Measurements from ENCODE around the gene MEGF11.

Gene MEGF11

DNA sequence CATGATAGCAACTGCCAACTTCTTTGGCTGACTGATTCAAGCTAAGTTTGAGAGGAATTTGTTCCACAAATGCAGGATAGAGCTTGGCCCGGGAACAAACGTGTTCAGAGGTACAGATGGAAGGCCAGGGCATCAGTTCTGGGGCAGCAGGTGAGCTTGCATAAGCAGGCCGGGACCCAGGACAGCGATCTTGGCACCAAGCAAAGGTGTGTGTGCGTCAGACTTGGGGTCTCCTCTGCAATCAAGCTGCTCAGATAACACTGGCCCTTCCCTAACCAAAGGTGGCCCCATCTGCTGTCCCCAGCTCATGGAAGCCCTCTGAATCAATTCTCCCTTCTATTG, 155.6 kb downstream of the MEGF11 start:
- Mint-ChIP-seq H3K4me1 (ENCODE audit: low read depth) (no peaks in the 10 kb centered on the region), H3K4me3 (no peak overlapping the region), H3K27me3 (ENCODE audit: low read depth) (peaks cover 4% of the 10 kb centered on the region), H3K9me3 (no peaks in the 10 kb centered on the region), H3K36me3 (ENCODE audit: low read depth) (no peaks in the 10 kb centered on the region), H3K27ac (no peak overlapping the region)
- DNase-seq (ENCODE audit: low spot score), result no peak

DNA sequence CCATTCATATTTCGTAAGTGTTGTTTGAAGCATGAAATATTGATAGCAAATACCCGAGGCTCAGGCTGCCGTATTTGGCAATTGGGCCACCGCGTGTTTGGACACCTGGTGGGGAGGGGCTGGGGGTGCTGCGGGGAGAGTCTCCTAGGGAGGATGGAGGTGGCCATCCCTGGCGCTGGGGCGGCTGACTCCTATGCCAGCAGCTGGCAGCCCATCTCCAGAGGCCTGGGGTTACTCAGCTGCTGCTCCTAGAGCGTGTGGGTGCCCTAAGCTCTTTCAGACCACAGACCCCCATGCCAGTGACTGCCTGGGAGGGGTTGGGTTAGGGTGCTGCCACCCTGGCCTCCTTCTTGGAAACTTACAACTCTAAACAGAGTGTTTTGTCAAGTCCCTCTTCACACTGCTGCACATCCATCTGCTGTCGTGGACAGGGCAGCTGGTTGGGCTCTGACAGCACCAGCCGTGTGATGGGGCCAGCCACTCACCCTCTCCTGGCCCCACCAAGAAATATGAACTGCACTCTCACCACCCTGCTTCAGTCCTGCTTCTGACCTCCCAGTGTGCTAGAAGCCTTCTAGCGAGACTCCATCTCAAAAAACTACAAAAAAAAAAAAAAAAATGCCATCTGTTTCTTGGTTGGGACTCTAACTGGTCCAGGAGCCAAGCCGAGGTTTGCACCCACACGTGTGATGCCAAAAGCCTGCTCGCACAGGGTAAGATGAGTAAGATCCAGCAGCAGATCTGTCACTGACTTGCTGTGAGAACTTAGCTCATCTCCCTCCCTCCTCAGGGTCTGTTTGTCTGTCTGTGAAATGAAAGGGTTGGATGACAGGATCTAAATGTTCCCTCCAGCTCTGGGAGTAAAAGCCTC, 156.2 kb downstream of the MEGF11 start:
- Mint-ChIP-seq H3K36me3 (ENCODE audit: low read depth) (no peaks in the 10 kb centered on the region), H3K4me1 (ENCODE audit: low read depth) (no peaks in the 10 kb centered on the region), H3K9me3 (no peaks in the 10 kb centered on the region), H3K4me3 (no peak overlapping the region), H3K27me3 (ENCODE audit: low read depth) (peaks cover 4% of the 10 kb centered on the region), H3K27ac (no peak overlapping the region)
- DNase-seq (ENCODE audit: low spot score), result no peak

GRCh38 chr15:66096688-66097058, 156.9 kb downstream of the MEGF11 start:
- Mint-ChIP-seq H3K36me3 (ENCODE audit: low read depth) (no peaks in the 10 kb centered on the region), H3K9me3 (no peaks in the 10 kb centered on the region), H3K27me3 (ENCODE audit: low read depth) (peaks cover 4% of the 10 kb centered on the region), H3K4me1 (ENCODE audit: low read depth) (no peaks in the 10 kb centered on the region), H3K27ac (no peak overlapping the region), H3K4me3 (no peak overlapping the region)
- no peak for DNase-seq (ENCODE audit: low spot score)

- H3K27me3 Mint-ChIP-seq (ENCODE audit: low read depth), result peaks cover 5% of the 10 kb centered on the region
- H3K36me3 Mint-ChIP-seq (ENCODE audit: low read depth), result no peaks in the 10 kb centered on the region
Measured at GRCh38 chr15:66095871-66096687, 157.5 kb downstream of the MEGF11 start.

DNA sequence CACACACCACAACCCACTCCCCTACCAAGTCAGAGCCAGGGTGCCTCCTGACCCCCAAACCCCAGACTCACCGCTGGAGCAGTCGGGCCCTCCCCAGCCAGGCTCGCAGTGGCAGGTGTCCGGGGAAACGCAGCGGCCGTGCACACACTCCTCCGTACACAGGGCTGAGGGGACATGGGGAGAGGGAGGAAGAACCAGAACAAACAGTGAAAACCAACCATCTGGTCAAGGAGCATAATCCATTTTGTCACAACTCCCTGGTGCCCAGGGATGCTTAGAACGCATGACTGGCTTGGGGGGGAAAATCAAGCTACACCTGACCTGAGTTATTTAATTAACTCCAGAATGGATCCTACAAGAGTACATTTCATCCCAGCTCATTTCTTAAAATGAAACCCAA, 159.2 kb downstream of the MEGF11 start:
- Mint-ChIP-seq H3K36me3 (ENCODE audit: low read depth) (no peaks in the 10 kb centered on the region), H3K9me3 (no peaks in the 10 kb centered on the region), H3K4me1 (ENCODE audit: low read depth) (no peaks in the 10 kb centered on the region), H3K27me3 (ENCODE audit: low read depth) (peaks cover 11% of the 10 kb centered on the region), H3K27ac (no peak overlapping the region), H3K4me3 (no peak overlapping the region)
- no peak for DNase-seq (ENCODE audit: low spot score)

More at GRCh38 chr15:66095871-66096687, 157.5 kb downstream of the MEGF11 start:
- Mint-ChIP-seq H3K4me3 (no peak overlapping the region), H3K9me3 (no peaks in the 10 kb centered on the region), H3K27ac (no peak overlapping the region), H3K4me1 (ENCODE audit: low read depth) (no peaks in the 10 kb centered on the region)
- DNase-seq (ENCODE audit: low spot score), result no peak

- no peaks in the 10 kb centered on the region for H3K36me3 Mint-ChIP-seq (ENCODE audit: low read depth)
- no peak overlapping the region for H3K27ac Mint-ChIP-seq
- H3K4me3 Mint-ChIP-seq, result no peak overlapping the region
- no peaks in the 10 kb centered on the region for H3K9me3 Mint-ChIP-seq
- peaks cover 18% of the 10 kb centered on the region for H3K27me3 Mint-ChIP-seq (ENCODE audit: low read depth)
- no peak for DNase-seq (ENCODE audit: low spot score)
- no peaks in the 10 kb centered on the region for H3K4me1 Mint-ChIP-seq (ENCODE audit: low read depth)
Measured at GRCh38 chr15:66092053-66093016, 161.2 kb downstream of the MEGF11 start.

DNA sequence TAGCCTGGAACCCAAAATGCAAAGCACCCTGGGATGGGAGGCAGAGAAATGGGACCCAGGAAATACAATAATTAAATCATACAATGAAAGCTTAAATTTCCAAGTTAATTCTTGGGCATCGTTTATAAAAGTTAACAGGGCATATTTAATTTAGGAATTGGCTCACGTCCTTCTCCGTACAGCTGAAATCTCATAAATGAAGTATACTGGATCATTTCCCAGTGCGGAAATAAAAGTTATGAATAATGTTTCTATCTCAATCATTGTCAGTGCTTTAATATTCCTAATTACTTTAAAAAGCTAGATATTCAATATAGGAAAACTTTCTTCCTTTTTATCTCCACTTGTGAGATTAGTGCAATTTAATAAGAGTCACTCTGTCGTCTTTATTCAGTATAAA, 164.0 kb downstream of the MEGF11 start:
- no peaks in the 10 kb centered on the region for H3K4me1 Mint-ChIP-seq (ENCODE audit: low read depth)
- H3K36me3 Mint-ChIP-seq (ENCODE audit: low read depth), result no peaks in the 10 kb centered on the region
- peaks cover 26% of the 10 kb centered on the region for H3K27me3 Mint-ChIP-seq (ENCODE audit: low read depth)
- H3K9me3 Mint-ChIP-seq, result no peaks in the 10 kb centered on the region
- H3K27ac Mint-ChIP-seq, result no peak overlapping the region
- H3K4me3 Mint-ChIP-seq, result no peak overlapping the region
- no peak for DNase-seq (ENCODE audit: low spot score)

- no peak overlapping the region for H3K27ac Mint-ChIP-seq
- H3K4me3 Mint-ChIP-seq, result no peak overlapping the region
- no peaks in the 10 kb centered on the region for H3K4me1 Mint-ChIP-seq (ENCODE audit: low read depth)
- no peak for DNase-seq (ENCODE audit: low spot score)
- H3K9me3 Mint-ChIP-seq, result no peaks in the 10 kb centered on the region
- H3K36me3 Mint-ChIP-seq (ENCODE audit: low read depth), result no peaks in the 10 kb centered on the region
- H3K27me3 Mint-ChIP-seq (ENCODE audit: low read depth), result peaks cover 25% of the 10 kb centered on the region
Measured at GRCh38 chr15:66089049-66089448, 164.5 kb downstream of the MEGF11 start.

- no peaks in the 10 kb centered on the region for H3K9me3 Mint-ChIP-seq
- H3K27me3 Mint-ChIP-seq (ENCODE audit: low read depth), result peaks cover 17% of the 10 kb centered on the region
- no peaks in the 10 kb centered on the region for H3K36me3 Mint-ChIP-seq (ENCODE audit: low read depth)
- no peak overlapping the region for H3K4me3 Mint-ChIP-seq
- DNase-seq (ENCODE audit: low spot score), result no peak
- H3K27ac Mint-ChIP-seq, result no peak overlapping the region
- H3K4me1 Mint-ChIP-seq (ENCODE audit: low read depth), result no peaks in the 10 kb centered on the region
Measured at GRCh38 chr15:66085128-66085527, 168.4 kb downstream of the MEGF11 start.

GRCh38 chr15:66084704-66085103, 168.8 kb downstream of the MEGF11 start:
- Mint-ChIP-seq H3K36me3 (ENCODE audit: low read depth) (no peaks in the 10 kb centered on the region), H3K9me3 (no peaks in the 10 kb centered on the region), H3K27me3 (ENCODE audit: low read depth) (peaks cover 15% of the 10 kb centered on the region), H3K4me3 (no peak overlapping the region), H3K4me1 (ENCODE audit: low read depth) (no peaks in the 10 kb centered on the region), H3K27ac (no peak overlapping the region)
- no peak for DNase-seq (ENCODE audit: low spot score)

DNA sequence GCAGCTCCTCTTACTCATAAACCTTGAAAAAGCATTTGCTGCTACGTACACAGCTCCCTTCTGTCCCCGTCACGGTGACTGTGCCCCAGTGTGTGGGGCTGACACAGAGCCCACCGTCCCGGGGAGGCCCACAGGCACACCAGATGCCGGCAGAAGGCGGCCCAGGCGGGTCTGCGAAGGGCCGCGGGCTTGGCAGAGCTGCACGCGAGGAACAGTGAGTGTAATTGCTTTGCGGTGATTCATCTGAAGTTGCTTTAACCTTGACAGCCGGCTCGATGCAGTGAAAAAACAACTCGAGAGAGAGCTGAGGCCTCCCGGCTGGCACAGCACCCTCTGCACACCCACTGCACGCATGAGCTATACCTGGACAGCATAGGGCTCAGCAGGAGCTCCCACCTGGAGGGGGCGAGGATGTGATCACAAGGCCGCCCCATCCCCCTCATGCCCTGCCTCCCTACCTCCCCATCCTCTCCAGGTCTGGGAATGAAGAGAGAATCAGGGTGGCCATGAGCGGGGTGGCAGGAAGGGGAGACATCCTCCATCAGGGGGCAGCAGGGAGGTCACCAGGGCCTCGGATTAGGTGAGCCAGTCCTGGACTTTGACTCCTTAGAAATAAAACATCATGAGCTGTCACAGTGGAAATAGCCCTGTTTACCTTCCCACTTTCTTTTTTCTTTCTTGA, 172.7 kb downstream of the MEGF11 start:
- Mint-ChIP-seq H3K9me3 (no peaks in the 10 kb centered on the region), H3K36me3 (ENCODE audit: low read depth) (no peaks in the 10 kb centered on the region), H3K4me3 (no peak overlapping the region), H3K27me3 (ENCODE audit: low read depth) (peaks cover 8% of the 10 kb centered on the region), H3K4me1 (ENCODE audit: low read depth) (no peaks in the 10 kb centered on the region), H3K27ac (no peak overlapping the region)
- no peak for DNase-seq (ENCODE audit: low spot score)

DNA sequence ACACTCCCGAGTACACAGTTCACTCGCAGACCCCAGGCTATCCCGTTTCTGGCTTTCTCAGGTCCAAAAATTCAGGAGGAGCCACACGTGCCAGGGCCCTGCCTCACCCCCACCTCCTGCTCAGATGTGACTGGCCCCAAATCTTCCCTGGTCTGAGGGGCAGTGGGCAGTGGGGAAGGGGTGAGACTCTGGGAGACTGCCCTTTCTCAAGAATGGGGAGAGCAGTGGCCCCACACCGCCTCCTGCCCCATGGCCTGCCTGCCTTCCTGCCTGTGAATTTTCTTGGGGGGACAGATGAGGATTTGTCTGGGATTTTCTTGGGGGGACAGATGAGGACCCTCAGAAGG, 174.6 kb downstream of the MEGF11 start:
- no peak overlapping the region for H3K4me3 Mint-ChIP-seq
- no peak overlapping the region for H3K27ac Mint-ChIP-seq
- no peak for DNase-seq (ENCODE audit: low spot score)
- H3K9me3 Mint-ChIP-seq, result no peaks in the 10 kb centered on the region
- no peaks in the 10 kb centered on the region for H3K36me3 Mint-ChIP-seq (ENCODE audit: low read depth)
- no peaks in the 10 kb centered on the region for H3K4me1 Mint-ChIP-seq (ENCODE audit: low read depth)
- peaks cover 8% of the 10 kb centered on the region for H3K27me3 Mint-ChIP-seq (ENCODE audit: low read depth)

DNA sequence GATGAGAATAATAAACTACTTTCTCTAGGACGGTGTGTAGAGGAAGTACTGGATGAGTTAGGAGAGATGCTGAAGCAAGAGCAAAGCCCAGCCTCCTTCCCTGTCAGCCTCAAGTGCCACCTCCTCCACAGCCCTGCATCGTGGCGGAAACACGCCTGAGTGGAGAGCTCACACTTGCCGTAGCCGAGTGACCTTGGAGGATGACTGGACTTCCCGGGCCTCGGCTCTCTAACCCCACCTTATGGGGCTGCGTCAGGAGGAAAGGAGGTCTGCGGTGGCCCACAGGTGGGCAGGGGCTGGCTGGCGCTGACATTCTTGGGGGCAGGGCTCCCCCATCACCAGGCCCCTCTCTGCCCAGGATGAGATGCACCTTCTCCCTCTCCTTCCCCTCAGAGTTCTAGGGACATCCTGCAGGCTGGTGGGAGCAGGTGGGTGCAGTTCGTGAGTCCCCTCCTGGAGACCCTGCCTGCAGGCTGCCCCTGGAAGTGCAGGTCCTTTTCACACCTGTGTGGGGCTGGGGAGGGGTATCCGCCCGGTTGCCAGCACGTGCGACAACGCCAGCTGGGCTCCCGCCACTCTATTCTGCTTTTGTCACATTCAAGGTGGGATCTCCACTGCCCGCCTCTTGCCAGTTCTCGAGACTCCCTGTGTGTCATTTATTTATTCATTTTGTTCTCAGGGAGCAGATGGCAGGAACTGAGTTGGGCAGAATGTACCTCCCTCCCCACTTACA, 175.2 kb downstream of the MEGF11 start:
- H3K27me3 Mint-ChIP-seq (ENCODE audit: low read depth), result peaks cover 12% of the 10 kb centered on the region
- H3K36me3 Mint-ChIP-seq (ENCODE audit: low read depth), result no peaks in the 10 kb centered on the region

More for the DNA sequence above, 175.2 kb downstream of the MEGF11 start:
- no peak overlapping the region for H3K27ac Mint-ChIP-seq
- H3K4me3 Mint-ChIP-seq, result no peak overlapping the region
- H3K4me1 Mint-ChIP-seq (ENCODE audit: low read depth), result no peaks in the 10 kb centered on the region
- DNase-seq (ENCODE audit: low spot score), result no peak
- H3K9me3 Mint-ChIP-seq, result no peaks in the 10 kb centered on the region

Measured in T-helper 2 cell treated with Interferon-gamma antibody and Interleukin-4, amounts not matched to agents 5 μg/mL and 100 μg/mL, for 36 hours (primary cell).